ENCODE data around the gene ADGB.
A peak's percentile ranks its signal among the peaks of the same experiment; 100 is the strongest.
"Not testable (repeated sequence)": the region's sequence is repeated elsewhere in the genome, so short reads cannot be mapped to it uniquely, and the experiment has no call there.

Gene ADGB

DNA sequence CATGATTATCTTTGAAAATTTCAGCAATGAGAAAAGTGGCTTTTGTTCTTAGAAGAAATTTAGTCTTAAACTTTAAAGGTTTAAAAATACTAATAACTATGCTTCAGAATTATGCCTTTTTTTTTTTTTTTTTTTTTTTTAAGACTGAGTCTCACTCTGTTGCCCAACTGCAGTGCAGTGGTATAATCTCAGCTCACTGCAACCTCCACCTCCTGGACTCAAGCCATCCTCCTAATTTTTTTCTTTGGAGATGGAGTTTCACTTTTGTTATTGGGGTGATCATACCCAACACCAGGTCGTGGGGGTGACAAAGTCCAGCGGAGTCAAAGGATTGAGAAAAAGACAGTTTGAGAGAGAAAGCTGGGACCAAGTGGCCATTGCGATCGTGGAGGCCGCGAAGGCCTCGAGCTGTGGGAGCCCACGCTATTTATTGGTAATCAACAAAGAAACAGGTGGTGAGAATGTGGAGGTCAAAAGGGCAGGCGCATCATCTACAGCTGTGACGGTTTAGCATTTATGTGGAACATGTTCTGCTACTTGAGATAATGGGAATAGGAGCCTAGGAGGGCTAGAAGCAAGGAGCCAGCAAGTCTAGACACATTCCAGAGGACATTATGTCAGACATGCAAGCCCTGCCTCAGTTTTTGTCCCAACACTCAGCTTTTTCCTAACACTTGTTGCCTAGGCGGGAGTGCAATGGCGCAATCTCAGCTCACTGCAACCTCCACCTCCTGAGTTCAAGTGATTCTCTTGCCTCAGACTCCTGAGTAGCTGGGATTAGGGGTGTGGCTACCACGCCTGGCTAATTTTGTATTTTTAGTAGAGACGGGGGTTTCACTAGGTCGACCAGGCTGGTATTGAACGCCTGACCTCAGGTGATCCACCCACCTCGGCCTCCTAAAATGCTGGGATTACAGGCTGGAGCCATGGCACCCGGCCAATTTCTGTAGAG is 217.0 kb downstream of the ADGB start:
- DNase-seq (ENCODE audit: low read depth in 2 of 2, low spot score in 1 of 2), result not testable (repeated sequence)

DNA sequence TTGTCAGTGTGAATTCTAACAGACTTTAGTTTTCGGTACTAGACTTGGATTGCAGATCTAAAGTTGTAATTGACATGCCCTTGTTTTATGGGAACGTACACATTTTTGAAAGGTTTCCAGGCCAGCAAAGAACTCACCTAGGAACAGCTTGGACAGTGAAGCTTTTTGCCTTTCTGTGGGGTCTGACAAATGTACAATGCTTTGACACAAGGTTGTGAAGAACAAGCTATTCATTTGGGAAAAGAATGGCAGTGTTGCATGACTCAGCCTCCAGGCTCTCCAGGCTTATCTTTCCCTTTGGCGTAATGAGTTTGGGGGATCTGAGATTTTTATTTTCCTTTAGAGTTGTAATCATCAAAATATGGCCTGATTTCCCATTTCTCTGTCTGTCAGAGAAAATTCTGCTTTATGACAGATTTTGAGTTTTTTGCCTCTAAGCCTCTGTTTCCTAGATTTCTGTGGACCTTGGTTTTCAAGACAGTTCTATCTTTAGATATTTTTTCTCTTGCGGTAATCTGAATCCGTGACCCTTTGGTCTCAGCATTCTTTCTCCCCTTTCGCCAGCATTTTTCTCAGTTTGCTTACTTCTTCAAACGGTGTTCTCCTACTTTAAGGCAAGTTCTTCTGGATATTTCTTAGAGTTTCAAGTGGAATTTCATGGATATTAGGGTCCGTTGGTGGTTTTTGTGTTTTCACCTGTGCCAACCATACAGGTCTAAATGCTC is 221.0 kb downstream of the ADGB start:
- no peak for DNase-seq (ENCODE audit: low read depth in 2 of 2, low spot score in 1 of 2)

DNA sequence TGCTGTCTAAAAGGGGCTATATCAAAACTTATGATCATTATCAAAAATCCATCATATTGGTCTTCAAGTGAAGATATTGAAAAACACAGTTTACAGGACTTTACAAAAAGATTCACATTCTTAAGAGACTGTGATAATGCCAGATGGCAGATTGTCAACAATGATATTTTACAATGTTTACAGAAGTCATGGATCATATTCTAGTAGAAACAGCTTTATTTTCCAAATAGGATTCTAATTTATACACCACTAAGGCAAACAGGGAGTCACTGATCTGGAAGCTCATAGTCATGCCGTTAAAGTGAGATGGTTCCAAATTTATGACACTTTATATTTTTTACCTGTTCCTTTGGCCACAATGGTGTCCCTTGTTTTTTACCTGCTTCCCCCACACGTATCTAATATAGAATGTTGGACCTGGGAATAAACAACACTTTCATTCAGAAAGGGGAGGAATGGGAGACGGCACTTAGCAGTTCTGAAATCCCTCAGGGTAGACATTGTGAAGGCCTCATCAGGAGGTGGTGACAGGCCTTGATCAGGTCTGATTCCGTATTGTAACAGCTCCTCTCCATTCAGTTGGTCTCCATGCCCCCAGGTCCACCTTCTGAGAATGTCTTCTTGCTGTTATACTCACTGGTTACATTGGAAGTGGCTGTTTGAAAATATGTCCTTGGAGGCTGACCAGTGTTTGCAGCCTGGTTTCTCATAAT is 228.6 kb downstream of the ADGB start:
- DNase-seq (ENCODE audit: low read depth in 2 of 2, low spot score in 1 of 2), result no peak

- no peak for DNase-seq (ENCODE audit: low read depth in 2 of 2, low spot score in 1 of 2)
Observed at GRCh38 chr6:146829792-146830565, 231.2 kb downstream of the ADGB start.

DNA sequence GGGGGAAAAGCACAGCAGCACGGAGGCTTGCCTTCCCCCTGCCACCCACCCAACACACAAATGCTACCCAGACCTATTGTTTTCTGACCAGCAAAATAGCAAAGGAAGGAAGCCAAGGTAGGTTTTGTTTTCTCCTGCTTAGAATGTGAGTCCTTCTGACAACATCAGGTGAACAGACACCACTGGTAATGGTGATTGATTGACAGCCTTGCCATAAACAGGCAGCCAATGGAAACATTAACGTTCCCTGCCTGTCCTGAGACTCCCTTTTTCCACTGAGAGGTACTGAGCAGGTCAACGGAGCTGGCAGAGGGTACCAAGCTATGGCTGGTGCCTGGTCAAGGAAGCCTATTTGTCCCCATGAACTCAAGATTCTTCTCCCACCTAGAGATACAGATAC is 234.4 kb downstream of the ADGB start:
- no peak for DNase-seq (ENCODE audit: low read depth in 2 of 2, low spot score in 1 of 2)

DNA sequence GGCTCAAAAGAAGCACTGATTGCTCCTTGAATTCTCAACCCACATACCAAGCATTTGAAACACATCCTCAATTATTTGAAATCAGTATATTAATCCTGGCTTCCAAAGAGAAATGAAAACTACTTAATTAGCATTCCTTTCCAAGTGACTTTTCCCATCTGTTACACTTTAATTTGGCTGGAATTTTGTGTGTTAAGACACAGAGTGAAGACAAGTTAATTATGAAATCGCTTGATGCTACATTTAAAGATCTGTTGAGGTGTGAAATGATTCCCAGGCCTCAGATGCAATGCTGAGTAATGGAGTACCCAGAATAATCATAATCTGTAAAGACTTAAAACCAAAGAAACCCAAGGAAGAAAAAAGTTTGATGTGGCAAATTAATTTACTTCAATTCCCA is 241.4 kb downstream of the ADGB start:
- no peak for DNase-seq (ENCODE audit: low read depth in 2 of 2, low spot score in 1 of 2)

GRCh38 chr6:146840641-146841040 is 241.9 kb downstream of the ADGB start:
- no peak for DNase-seq (ENCODE audit: low read depth in 2 of 2, low spot score in 1 of 2)

DNA sequence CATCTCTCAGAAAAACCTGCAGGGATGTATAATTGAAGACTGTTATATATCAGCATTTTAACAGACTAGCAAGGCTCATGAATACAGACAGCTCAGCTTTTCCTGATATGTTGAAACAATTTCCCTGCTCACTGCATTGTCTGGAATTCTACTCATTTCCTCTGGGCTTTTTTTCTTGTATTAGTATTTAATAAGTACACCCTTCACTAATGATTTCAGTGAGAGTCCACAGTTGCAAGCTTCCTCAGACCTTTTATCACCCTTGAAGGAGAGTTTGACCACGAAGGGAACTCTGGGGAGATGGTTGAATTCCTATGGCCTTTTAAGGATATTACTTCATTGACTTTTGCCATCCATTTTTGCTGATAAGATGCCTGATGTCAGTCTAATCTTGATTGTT is 248.7 kb downstream of the ADGB start:
- DNase-seq (ENCODE audit: low read depth in 2 of 2, low spot score in 1 of 2), result no peak

DNA sequence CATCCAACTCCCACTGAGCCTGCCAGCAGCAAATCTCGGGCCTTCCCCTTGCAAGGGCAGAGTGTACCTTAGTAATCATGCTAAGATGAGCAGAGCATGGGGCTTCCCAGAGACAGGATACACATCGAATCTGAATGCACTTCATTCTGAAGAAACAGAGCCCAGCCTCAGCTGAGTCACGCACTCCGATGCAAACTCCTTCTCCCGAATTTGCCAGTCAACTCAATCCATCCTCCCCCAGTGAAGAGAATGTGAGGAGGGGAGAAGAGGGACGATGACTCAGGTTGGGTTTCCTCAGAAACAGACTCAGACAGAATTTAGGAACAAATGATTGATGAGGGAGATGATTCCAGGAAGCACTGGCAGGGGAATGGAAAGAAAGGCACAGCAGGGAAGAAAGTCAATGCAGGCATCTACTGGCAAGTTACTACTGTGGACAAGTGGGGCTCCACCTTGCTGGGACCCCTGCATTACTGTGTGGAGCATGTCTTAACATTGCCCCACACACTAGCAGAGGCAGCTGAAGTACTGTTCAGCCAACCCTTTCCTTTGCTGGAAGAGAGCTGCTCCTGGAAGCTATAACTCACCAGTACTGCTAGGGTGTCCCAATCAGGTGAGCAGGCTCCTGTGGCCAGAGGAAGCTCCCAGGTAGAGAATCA is 251.6 kb downstream of the ADGB start:
- DNase-seq (ENCODE audit: low read depth in 2 of 2, low spot score in 1 of 2), result no peak

GRCh38 chr6:146850981-146851380 is 252.2 kb downstream of the ADGB start:
- DNase-seq (ENCODE audit: low read depth in 2 of 2, low spot score in 1 of 2), result no peak

DNA sequence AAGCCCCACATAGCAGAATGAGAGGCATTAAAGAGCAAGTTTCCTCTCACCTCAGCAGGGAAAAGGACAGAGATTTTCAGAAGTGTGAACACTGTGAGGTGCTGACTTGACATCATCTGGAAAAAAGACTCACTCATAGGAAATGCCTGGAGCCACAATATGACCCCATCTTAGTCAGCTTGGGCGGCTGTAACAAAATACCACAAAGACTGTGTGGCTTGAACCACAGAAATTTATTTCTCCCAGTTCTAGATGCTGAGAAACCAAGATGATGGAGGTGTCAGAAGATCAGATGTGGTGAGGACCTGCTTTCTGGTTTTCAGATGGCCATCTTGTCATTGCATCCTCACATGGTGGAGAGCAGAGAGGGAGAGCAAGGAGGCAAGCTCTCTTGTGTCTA is 253.1 kb downstream of the ADGB start:
- DNase-seq (ENCODE audit: low read depth in 2 of 2, low spot score in 1 of 2), result no peak

DNA sequence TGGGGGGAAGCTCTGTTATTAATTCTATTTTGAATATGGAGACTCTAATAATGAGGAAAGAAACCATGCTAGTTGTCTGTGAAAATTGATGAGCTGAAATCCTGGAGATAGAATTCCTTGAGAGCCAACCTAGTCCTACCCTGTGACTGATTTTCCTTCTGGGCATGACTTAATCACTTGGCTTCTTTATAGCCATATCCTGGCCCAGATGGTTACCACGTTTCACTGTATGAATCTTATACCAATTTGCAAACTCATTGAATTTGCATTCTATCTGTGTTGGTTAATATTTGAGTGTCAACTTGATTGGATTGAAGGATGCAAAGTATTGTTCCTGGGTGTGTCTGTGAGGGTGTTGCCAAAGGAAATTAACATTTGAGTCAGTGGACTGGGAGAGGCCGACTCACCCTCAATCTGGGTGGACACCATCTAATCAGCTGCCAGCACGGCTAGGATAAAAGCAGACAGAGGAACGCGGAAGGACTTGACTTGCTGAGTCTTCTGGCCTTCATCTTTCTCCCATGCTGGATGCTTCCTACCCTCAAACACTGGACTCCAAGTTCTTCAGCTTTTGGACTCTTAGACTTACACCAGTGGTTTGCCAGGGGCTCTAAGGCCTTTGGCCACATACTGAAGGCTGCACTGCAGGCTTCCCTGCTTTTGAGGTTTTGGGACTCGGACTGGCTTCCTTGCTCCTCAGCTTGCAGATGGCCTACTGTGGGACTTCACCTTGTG is 255.9 kb downstream of the ADGB start:
- DNase-seq (ENCODE audit: low read depth in 2 of 2, low spot score in 1 of 2), result not testable (repeated sequence)

GRCh38 chr6:146855889-146856288 is 257.1 kb downstream of the ADGB start:
- DNase-seq (ENCODE audit: low read depth in 2 of 2, low spot score in 1 of 2), result no peak

DNA sequence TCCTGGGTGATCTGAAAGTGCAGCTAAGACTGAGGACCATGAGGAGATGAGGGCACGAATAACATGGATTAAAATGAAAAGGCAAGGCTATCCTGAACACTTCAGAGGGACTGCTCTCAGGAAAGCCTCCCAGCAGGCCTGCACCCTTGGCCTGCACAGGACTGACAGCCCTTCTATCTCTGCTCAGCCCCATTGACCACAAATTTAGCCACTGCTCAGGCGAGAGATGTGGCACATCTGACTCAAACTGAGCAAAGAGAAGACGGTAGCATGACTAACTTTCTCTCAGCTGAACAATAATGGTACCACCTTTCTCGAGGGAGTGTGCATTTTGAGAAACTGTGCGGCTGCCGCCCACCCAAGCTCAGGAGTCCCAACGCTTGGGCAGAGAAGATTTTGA is 257.5 kb downstream of the ADGB start:
- no peak for DNase-seq (ENCODE audit: low read depth in 2 of 2, low spot score in 1 of 2)

DNA sequence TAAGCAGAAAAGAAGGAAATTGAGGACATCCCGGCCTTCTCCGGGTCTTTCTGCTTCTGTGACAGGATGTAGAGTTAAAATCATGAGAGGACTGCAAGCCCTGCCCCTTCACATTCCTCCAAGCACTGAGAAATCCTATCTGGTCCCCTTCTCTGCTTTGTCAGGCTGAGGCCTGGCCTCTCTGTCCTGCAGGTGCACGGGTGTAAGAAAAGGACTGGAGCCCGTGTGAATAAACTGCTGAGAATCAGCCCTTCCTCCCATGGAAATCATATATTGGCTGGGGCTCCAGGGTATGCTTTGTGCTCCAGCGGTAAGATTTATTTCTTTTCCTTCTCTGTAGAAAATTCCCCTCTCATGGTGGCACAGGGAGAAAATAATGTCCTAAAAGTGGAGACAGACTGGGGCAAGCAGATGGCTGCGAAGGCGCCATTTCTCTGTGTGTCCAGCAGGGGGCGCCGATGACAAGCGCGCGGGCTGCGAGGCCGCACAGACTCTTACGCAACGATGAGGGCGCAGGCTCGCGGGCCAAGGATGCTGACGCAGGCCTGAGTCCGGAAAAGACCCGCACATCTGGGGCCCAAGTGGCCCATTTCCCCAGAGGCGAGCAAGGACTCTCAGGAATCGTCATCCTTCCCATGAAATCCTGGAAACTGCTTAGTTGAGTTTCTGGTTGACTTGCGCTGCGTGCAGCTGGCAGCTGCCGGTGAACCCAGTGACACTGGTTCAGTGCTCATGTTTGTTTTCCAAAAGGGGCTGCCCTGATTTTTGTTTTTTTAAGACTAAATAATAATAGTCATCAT is 258.6 kb downstream of the ADGB start:
- peak; percentile 26 to 35 for DNase-seq (ENCODE audit: low read depth in 2 of 2, low spot score in 1 of 2)

- no peak for DNase-seq (ENCODE audit: low read depth in 2 of 2, low spot score in 1 of 2)
Observed at GRCh38 chr6:146857980-146858347, 259.2 kb downstream of the ADGB start.

DNA sequence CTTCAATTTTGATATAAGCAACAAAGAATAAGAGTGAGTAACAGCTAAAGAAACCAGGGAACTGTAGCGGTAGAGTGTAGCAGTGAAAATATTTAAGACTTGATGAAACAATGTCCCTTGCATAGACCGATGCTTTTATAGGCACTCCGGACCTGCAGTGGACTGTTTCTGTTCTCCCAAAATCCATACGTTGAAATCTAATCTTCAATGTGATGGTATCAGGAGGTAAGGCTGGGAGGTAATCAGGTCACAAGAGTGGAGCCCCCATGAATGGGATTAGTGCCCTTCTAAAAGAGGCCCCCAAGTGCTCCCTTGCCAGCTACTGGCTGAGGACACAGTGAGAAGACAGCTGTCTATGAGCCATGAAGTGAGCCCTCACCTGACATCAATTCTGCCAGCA is 260.4 kb downstream of the ADGB start:
- no peak for DNase-seq (ENCODE audit: low read depth in 2 of 2, low spot score in 1 of 2)

DNA sequence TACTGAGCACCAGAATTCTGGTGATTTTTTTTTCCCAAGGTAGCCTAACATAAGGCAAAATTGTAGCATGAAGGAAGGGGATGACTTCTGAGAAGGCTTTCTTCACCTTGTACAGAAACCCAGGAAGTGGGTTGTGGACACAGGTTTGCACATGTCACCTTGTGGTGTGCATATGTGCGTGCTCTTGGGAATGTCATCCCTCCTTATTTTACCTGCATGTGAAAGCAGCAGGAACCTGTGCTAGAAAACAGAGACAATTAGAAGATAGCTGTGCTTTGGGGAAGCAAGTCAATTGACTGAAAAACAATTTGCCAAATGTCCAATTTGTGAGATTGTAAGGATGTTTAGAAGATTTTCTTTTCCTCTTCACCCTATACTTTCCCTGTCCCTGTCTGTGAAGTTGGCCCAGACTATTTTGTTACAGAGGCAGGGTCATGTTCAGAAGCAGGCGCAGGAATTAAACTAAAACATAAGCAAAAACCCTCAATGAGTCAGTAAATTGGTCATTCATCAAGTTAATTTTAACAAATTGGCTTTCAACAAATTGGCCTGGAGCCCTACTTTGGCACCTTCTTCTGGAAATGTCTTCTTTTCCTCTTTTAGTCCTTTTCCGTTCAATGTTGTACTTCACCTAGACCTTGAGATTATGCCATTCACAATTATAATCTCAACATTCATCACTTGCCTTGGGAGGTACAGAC is 261.2 kb downstream of the ADGB start:
- no peak for DNase-seq (ENCODE audit: low read depth in 2 of 2, low spot score in 1 of 2)

All from stimulated activated CD8-positive, alpha-beta memory T cell treated with anti-CD3 and anti-CD28 coated beads, Interleukin-4, amount 100 ng/mL, for 4 hours (primary cell).